Measurements from ENCODE around the gene DNAH1. TPM values are rescaled to one million over a fixed set of nuclear protein-coding genes. Genes with fewer than 3 reads are reported as not detected.

The DNAH1 gene
- polyA plus RNA-seq, 1 donor (not counting 4 experiments of a cell fraction or from before 2014, with no cell fraction given) = 0.33 TPM

- Histone ChIP-seq H3K9me3 (ENCODE audit: control insufficient read depth, low read depth, low read length) (no peaks in the 10 kb centered on the region), H3K27me3 (ENCODE audit: control insufficient read depth, extremely low read depth, insufficient read depth, low read length) (peaks cover 8% of the 10 kb centered on the region), H3K27ac (ENCODE audit: control insufficient read depth, insufficient read depth, low read length) (no peak overlapping the region), H2AFZ (ENCODE audit: control insufficient read depth, low read length) (peak overlapping the region; percentile 34), H3K9me1 (ENCODE audit: control insufficient read depth, extremely low read depth, insufficient read depth, low read length) (peaks cover 2% of the 10 kb centered on the region), H3K79me2 (ENCODE audit: control insufficient read depth, insufficient read depth, low read length) (no peaks in the 10 kb centered on the region), H4K20me1 (ENCODE audit: control insufficient read depth, extremely low read depth, insufficient read depth, low read length) (no peaks in the 10 kb centered on the region), H3K36me3 (ENCODE audit: control insufficient read depth in 2 of 2, extremely low read depth in 1 of 2, insufficient read depth in 2 of 2, low read length in 2 of 2) (no peaks in the 10 kb centered on the region), H3K4me1 (ENCODE audit: control insufficient read depth, extremely low read depth, insufficient read depth, low read length) (peaks cover 5% of the 10 kb centered on the region), H3K4me2 (ENCODE audit: control insufficient read depth, extremely low read depth, insufficient read depth, low read depth, low read length) (peak overlapping the region; percentile 62), H3K4me3 (ENCODE audit: control insufficient read depth in 2 of 3, extremely low read depth in 1 of 3, insufficient read depth in 2 of 3, low read depth in 1 of 3, low read length in 3 of 3) (peak overlapping the region in 1 of 3 experiments; percentile 39), H3K9ac (ENCODE audit: control insufficient read depth, extremely low read depth, insufficient read depth, low read length) (no peak overlapping the region)
- DNase-seq (ENCODE audit: low read depth, low spot score) (no peak), FAIRE-seq (no peak)
- dilution Hi-C loops (cut with MboI; ENCODE audit: extremely low pct_ligation_motif_present, low sequenced_read_pairs) = no loop called here
- no peak for TF ChIP-seq CTCF (optimal IDR thresholded peaks at IDR 0.05 in 1 of 3, IDR thresholded peaks at IDR 0.05 in 1 of 3, conservative IDR thresholded peaks at IDR 0.05 in 1 of 3; ENCODE audit: extremely low read depth in 1 of 3, insufficient read depth in 2 of 3, low read length in 3 of 3)
- no peak for TF ChIP-seq EZH2 (IDR thresholded peaks at IDR 0.05; ENCODE audit: low read length)
Measured at GRCh38 chr3:52317208-52318000, 1.3 kb downstream of the DNAH1 start.

- Histone ChIP-seq H3K4me3 (ENCODE audit: control insufficient read depth in 2 of 3, extremely low read depth in 1 of 3, insufficient read depth in 2 of 3, low read depth in 1 of 3, low read length in 3 of 3) (no peak overlapping the region), H3K79me2 (ENCODE audit: control insufficient read depth, insufficient read depth, low read length) (no peaks in the 10 kb centered on the region), H3K4me2 (ENCODE audit: control insufficient read depth, extremely low read depth, insufficient read depth, low read depth, low read length) (no peak overlapping the region), H4K20me1 (ENCODE audit: control insufficient read depth, extremely low read depth, insufficient read depth, low read length) (no peaks in the 10 kb centered on the region), H3K9ac (ENCODE audit: control insufficient read depth, extremely low read depth, insufficient read depth, low read length) (no peak overlapping the region), H3K27me3 (ENCODE audit: control insufficient read depth, extremely low read depth, insufficient read depth, low read length) (peaks cover 8% of the 10 kb centered on the region), H3K9me1 (ENCODE audit: control insufficient read depth, extremely low read depth, insufficient read depth, low read length) (peaks cover 2% of the 10 kb centered on the region), H2AFZ (ENCODE audit: control insufficient read depth, low read length) (no peak overlapping the region), H3K4me1 (ENCODE audit: control insufficient read depth, extremely low read depth, insufficient read depth, low read length) (peaks cover 5% of the 10 kb centered on the region), H3K9me3 (ENCODE audit: control insufficient read depth, low read depth, low read length) (no peaks in the 10 kb centered on the region), H3K36me3 (ENCODE audit: control insufficient read depth in 2 of 2, extremely low read depth in 1 of 2, insufficient read depth in 2 of 2, low read length in 2 of 2) (no peaks in the 10 kb centered on the region), H3K27ac (ENCODE audit: control insufficient read depth, insufficient read depth, low read length) (no peak overlapping the region)
- FAIRE-seq (no peak), DNase-seq (ENCODE audit: low read depth, low spot score) (no peak)
- no peak for TF ChIP-seq CTCF (optimal IDR thresholded peaks at IDR 0.05 in 1 of 3, IDR thresholded peaks at IDR 0.05 in 1 of 3, conservative IDR thresholded peaks at IDR 0.05 in 1 of 3; ENCODE audit: extremely low read depth in 1 of 3, insufficient read depth in 2 of 3, low read length in 3 of 3)
- dilution Hi-C loops (cut with MboI; ENCODE audit: extremely low pct_ligation_motif_present, low sequenced_read_pairs) = no loop called here
Measured at GRCh38 chr3:52318186-52318816, 2.2 kb downstream of the DNAH1 start.

Measured in keratinocyte (primary cell).